ENCODE measurements around the gene PLCB4.

PLCB4 gene

DNA sequence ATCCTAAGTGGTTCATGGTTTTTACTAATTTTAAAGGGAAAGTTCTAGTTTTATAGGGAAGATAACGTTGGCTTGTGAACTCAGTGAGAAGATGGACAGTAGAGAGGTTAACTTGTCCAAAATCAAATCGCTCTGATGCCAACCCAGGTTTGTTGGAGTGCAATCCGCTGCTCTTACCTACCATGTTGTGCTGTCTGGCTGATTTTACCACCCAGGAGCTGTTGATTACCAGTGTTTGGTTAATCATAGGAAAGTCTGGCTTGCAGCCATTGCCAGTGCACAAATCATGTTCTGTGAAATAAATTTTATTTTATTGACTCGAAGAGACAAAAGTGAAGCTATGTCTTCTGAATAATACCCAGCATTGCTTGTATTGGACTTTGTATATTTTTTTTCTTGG is 92.4 kb downstream of the PLCB4 start:
- DNase-seq (ENCODE audit: low read depth): no peak

DNA sequence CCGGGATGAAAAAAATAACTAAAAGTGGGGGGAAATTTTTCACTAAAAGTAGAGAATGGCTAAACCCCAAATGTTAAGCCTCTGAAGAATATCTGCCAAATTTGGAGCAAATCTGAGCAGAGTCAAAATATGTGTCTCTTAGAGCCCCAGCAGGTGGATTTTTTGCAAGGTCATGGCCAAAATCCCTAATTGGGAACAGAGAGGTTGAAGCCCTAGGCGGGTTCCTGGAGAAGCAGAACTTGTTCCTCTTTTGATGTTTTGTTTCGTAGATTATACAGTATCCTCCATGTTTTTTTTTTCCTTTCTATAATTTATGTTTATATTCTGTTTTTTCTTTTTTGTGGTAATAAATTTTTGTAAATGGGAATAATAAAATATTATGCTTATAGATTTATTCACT is 94.4 kb downstream of the PLCB4 start:
- no peak overlapping the region for H3K4me3 ChIP-seq (ENCODE audit: low read depth, low read length)
- no peak for DNase-seq (ENCODE audit: low read depth)
- TF ChIP-seq, protein P1, sequence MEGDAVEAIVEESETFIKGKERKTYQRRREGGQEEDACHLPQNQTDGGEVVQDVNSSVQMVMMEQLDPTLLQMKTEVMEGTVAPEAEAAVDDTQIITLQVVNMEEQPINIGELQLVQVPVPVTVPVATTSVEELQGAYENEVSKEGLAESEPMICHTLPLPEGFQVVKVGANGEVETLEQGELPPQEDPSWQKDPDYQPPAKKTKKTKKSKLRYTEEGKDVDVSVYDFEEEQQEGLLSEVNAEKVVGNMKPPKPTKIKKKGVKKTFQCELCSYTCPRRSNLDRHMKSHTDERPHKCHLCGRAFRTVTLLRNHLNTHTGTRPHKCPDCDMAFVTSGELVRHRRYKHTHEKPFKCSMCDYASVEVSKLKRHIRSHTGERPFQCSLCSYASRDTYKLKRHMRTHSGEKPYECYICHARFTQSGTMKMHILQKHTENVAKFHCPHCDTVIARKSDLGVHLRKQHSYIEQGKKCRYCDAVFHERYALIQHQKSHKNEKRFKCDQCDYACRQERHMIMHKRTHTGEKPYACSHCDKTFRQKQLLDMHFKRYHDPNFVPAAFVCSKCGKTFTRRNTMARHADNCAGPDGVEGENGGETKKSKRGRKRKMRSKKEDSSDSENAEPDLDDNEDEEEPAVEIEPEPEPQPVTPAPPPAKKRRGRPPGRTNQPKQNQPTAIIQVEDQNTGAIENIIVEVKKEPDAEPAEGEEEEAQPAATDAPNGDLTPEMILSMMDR (conservative IDR thresholded peaks at IDR 0.05; ENCODE audit: low read depth, low read length): no peak

More for the DNA sequence above, 92.4 kb downstream of the PLCB4 start:
- TF ChIP-seq, protein P1 (conservative IDR thresholded peaks at IDR 0.05; ENCODE audit: low read depth, low read length): no peak
- no peak overlapping the region for H3K4me3 ChIP-seq (ENCODE audit: low read depth, low read length)

DNA sequence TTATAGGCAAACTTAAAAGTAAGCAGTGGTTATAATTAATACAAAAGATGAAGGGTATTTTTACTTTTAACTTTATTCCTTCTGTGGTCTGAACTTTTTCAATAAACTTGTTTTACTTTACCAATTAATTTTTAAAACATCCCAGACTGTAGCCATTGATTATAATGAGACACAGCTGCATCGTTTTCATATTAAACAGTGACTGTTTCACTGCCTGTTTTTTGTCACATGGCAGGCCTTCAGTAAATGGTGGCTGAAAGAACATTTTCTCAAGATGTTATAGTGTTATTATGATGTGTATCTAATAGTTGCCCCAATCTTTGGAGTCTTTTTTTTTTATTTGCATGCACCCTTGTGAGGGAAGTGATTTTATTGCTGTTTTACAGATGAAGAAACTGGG is 95.1 kb downstream of the PLCB4 start:
- H3K4me3 ChIP-seq (ENCODE audit: low read depth, low read length): no peak overlapping the region
- DNase-seq (ENCODE audit: low read depth): no peak
- TF ChIP-seq, protein P1 (conservative IDR thresholded peaks at IDR 0.05; ENCODE audit: low read depth, low read length): no peak

DNA sequence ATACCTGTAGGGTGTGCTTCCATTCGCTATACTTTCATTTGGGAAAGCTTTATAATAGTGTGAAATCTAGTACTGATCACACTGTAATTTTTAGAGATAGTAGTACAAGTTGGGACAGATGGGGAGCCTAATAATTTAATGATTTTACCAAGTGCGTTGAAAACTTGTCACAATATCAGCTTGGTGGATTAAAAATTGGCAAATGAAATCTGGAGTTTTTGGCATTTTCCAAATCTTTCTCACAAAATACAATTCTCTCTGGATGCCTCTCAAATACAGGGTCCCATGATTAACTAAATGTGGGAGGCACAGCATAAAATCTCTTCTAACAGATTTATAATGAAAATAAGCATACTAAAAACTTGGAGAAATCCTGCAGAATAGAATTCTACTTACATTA is 96.4 kb downstream of the PLCB4 start:
- TF ChIP-seq, protein P1 (conservative IDR thresholded peaks at IDR 0.05; ENCODE audit: low read depth, low read length): no peak
- no peak overlapping the region for H3K4me3 ChIP-seq (ENCODE audit: low read depth, low read length)
- DNase-seq (ENCODE audit: low read depth): no peak

DNA sequence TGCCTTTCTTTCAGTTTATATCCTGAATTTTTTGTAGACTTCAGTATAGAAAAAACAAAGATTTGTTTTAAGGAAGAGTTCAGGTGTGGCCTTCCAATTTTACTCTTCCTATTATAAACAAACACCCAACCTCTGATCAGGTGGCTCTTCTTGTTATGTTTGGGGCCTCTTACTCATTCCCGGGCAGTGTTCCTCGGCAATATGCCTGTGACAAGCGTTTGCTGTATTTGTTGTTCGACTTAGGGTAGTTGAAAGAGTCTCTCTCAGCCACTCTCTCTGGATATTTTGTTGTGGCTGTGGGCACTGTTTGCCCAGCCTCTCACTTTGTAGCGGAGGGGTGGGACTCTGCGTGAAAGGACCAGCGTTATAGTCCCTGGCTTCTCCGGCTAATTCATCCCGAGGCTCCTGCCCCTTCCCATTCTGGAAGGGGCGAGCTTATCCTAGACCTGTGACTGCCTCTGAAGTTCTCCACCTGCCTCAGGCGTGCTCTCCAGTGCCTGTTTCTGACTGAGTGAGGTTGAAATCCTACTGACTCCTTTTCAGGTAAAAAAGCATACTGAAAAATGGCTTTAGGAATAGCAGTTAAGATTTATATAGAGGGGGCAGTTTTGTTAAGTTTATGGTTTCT is 97.4 kb downstream of the PLCB4 start:
- no peak overlapping the region for H3K4me3 ChIP-seq (ENCODE audit: low read depth, low read length)
- TF ChIP-seq, protein P1 (conservative IDR thresholded peaks at IDR 0.05; ENCODE audit: low read depth, low read length): no peak
- no peak for DNase-seq (ENCODE audit: low read depth)

DNA sequence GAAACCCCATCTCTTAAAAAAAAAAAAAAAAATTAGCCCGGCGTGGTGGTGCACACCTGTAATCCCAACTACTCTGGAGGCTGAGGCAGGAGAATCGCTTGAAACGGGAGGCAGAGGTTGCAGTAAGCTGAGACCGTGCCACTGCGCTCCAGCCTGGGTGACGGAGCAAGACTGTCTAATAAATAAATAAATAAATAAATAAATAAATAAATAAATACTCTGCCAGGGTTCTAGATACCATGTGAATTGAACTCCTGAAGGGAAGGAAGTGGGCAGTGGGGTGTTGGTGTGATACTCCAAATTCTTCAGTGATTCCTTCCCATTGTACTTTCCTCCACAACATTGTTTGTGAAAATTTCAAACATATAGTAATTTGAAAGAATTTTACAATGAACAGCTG is 100.5 kb downstream of the PLCB4 start:
- TF ChIP-seq, protein P1 (conservative IDR thresholded peaks at IDR 0.05; ENCODE audit: low read depth, low read length): no peak
- DNase-seq (ENCODE audit: low read depth): no peak
- H3K4me3 ChIP-seq (ENCODE audit: low read depth, low read length): no peak overlapping the region

DNA sequence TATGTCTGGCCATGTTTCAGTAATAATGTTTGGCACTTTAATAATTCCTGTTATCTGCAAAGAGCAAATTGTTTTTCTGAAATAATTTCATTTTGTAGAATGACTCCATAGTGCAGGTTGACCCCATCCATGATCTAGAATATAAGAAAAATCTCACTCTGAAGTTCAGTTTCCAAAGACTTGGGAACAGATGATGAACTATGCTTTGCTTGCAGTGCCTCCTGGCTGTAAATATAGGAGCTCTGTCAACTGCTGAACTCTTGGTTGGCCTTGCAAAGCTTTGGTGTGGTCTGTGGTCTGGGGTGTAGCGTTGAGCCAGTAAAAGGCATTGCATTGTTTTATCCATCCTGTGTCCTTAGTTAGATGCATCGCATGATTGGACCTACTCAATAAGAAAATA is 104.0 kb downstream of the PLCB4 start:
- peak; percentile 42 for DNase-seq (ENCODE audit: low read depth)
- TF ChIP-seq, protein P1 (conservative IDR thresholded peaks at IDR 0.05; ENCODE audit: low read depth, low read length): peak; percentile 50
- no peak overlapping the region for H3K4me3 ChIP-seq (ENCODE audit: low read depth, low read length)

All from choroid plexus epithelial cell (primary cell).